Activated CD4-positive, alpha-beta T cell treated with anti-CD3 and anti-CD28 coated beads, Interleukin-2, Interleukin-6, amounts not matched to agents 100 ng/mL and 50 ng/mL, durations not matched to agents 16 hours and 8 hours (primary cell): ENCODE results near the gene C16orf90.

ENCODE experiments used
- DNase-seq: peaks from one replicate; pipeline ENCODE4 v3.0.0-alpha.2; 2020

The C16orf90 gene

DNA sequence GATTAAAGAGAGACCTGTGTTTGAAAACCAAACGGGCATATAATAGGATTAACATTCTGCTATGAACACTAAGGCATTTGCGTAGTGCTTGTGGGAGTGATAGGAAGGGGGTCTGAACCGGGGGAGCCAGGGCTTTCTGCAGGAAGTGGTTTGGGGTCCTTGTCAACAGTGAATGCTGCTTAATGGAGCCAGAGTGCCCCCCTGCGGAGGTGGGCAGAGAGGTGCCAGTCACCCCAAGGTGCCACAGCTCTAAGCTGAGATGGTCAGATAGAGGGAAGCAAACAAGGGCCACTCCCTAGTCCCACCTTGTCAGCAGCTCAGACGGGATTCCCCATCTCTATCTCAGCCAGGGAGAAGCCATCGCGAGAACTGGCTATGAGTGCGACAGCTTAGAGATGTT, 34.1 kb downstream of the C16orf90 start:
- DNase-seq = peak; percentile 28

DNA sequence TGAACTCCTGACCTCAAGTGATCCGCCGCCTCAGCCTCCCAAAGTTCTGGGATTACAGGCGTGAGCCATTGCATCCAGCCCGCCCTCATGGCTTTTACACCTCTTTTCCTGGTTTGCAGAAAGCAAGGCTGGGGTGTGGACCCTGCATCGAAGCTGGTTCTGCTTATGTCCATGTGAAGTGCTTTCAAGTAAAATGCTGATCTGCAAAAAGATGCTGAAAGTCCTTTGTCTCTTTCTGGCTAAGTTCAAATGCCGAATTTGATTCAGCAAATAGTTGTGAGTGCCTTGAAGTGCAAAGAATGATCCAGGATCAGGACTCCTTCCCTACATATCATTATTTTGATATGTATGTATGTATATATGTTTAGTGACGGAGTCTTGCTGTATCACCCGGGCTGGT, 34.7 kb downstream of the C16orf90 start:
- no peak for DNase-seq

DNA sequence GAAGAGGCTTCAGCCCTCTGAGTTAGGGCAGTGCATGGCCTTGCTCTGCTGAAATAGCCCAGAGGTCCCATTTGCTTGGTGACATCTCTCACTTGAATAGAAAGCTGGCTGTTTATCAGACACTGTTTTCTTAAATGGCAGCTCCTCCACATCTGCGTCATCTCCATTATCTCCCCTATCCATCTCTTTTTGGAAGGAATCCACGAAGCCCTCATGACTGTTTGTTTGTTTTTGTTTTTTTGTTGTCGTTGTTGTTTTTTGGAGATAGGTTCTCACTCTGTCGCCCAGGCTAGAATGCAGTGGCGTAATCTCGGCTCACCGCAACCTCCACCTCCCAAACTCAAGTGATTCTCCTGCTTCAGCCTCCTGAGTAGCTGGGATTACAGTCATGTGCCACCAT, 35.2 kb downstream of the C16orf90 start:
- DNase-seq = no peak

DNA sequence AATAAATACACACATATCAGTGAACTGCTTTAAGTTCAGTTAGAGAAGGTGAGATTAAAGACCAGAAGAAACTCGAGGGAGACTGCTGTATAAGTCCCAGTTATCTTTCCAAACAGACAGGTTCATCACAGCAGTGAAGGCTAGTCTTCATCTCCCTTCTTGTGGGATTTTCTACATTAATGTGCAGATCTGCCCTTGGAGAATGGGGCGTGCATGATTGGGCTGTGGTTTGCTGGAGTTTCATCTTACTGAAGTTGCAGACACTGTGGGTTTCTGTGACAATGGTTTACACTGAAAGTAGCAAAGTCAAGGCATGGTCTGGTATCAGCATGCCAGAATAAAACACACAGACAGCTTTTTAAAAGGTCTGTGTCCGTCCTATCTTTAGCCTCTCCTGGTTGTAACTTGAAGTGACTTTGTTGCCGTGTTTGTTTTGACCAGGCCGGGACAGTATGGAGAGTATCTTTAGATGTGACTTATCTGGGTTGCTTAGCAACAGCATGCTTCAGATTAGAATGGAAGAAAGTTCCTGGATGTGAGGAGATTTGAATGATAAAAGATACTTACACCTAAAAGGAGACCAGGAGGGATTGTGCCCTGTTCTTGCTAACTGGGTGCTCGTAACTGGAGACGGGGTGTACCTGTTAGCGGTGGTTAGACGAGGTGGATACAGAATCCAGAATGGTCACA, 35.7 kb downstream of the C16orf90 start:
- peak; percentile 55 for DNase-seq

DNA sequence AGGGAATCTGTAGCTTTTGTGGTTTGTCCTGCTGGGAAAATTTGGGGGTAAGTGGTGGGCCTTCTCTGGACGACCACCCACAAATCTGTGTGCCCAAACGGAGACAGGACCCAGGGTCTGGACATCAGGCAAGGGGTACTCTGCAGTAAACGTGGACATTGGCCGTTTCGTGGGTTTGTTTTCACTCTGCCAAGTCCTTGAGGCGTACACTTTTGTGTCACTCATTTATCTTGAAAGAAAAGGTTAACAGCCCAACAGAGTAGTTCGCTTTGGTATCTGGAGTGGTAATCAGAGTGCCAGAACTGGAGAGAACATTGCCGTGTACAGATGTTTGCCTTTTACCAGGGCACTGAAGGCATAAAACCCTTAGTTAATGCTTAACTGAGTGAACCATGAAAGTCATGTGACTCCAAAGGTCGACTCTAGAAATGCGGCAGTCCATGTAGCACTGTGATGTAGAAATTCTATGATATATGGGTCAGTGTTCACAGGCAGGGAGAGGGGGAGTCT, 36.4 kb downstream of the C16orf90 start:
- peak; percentile 35 for DNase-seq

DNA sequence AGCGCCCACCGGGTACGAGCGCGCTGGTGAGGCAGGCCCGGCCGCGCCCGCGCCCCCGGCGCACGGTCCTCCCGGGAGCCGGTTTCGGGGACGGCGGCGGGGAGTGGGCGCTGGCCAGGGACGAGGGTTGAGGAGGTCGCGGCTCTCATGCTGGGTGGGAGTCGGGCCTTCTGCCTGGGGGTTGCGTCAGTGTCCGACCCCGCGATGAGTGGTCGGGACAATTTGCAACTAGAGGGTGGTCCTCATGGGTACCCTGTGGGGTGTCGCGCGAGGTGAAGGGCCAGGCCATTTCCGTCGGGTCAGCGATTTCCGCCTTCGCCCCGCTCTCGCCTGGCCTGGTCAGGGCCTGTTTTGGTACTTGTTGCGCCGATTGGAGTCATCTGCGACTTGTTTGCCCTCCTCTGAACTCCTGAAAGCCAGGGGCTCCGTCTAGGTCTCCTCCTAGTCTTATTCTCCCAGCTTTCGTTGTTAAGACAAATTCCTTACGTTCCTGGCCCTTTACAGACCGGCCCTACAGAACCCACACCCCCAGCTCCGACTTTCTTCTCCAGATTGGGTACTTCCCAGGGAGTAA, 36.9 kb downstream of the C16orf90 start:
- peak; percentile 21 for DNase-seq

DNA sequence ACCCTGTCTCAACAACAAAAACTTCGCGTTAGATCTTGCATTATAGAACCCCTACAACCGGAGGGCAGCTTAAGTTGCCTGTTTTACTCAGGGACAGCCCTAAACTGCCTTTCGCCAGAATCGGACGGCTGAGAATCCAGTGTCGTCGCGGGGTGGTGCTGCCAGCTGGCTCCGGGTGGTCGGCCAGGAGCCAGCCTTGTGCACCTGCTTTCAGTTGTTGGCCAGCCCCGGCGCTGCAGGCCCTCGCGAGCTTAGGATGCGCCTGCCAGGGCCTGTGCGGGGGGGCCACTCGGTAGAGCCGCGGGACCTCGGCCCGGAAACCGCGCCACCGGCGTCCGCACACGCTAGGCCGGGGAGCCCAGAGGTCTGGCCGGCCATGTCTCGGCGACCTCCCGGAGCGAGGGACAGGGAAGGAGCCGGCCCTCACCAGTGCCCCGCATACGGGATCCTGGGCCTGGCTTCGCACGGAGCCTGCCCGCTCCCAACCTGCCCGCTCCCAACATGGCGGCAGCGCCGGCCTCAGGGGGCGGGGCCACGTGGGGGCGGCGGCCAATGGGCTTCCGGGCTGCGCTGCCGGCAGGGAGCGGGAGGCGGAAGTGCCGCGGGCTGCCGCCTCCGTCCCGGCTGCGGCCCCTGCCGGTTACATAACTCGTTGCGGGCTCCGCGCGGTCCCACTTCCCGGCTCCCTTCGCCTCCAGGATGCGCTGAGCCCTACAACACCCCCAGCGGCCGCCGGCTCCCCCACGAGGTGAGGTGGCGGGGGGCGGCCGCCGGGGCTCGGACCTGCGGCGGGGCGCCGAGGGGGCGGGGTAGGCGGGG, 37.6 kb downstream of the C16orf90 start:
- DNase-seq = peak; percentile 93

DNA sequence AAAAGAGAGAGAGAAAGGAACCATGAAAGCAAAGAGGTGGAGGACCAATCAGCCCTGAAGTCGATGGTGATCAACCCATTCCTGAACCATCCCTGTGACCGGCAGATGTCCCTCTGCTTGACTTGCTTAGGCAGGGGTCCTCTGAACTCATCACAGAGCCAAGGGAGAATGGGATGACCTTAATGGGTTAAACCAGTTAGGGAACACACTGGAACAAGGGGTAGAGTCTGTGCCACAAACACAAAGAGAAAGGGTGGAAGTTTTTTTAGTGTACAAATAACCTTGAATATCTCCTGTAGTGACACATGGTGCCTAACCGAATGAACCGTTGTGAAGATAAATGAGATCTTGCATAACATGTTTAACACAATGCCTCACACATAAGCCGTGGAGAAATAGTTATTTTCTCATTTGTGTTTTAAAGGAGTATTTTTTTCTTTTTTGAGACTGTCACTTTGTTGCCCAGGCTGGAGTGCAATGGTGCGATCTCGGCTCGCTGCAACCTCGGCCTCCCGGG, 40.6 kb downstream of the C16orf90 start:
- DNase-seq = no peak

DNA sequence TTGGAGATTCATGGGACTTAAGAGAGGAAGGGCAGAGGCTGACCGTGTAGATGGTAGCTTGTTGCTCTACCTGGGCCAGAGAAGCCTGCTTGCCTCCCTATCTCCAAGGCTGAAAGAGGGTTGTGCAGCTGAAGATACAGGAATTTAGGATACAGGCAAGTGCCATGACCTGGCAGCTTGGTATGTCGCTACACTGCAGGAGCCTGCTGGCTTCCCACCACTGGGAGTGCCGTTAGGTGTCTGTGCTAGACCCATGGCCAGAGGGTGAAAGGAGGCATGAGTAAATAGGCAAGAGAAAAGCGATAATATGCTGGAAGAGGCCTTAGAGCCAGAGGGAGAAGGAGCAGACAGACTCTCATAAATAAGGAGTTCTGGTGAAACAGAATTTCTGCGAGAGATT, 41.2 kb downstream of the C16orf90 start:
- no peak for DNase-seq

DNA sequence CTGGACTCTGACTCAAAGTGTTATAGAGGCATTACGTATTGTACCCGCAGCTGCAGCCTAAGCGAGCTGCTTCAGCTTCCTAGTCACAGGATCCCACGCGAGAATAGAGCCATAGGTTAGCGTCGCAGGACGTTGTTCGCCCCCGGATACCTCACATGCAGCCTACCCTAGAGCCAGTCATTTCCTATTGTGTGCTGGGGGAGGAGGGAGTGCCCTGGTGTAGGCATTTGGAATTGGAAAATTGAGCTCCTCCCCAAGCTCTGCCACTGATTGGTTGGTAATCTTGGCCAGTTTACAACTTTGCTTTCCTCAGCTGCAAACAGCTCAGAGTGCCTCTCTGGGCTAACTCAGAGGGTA, 51.3 kb downstream of the C16orf90 start:
- peak; percentile 51 for DNase-seq
